Measurements from ENCODE around the gene PLA2G4D.

PLA2G4D gene

DNA sequence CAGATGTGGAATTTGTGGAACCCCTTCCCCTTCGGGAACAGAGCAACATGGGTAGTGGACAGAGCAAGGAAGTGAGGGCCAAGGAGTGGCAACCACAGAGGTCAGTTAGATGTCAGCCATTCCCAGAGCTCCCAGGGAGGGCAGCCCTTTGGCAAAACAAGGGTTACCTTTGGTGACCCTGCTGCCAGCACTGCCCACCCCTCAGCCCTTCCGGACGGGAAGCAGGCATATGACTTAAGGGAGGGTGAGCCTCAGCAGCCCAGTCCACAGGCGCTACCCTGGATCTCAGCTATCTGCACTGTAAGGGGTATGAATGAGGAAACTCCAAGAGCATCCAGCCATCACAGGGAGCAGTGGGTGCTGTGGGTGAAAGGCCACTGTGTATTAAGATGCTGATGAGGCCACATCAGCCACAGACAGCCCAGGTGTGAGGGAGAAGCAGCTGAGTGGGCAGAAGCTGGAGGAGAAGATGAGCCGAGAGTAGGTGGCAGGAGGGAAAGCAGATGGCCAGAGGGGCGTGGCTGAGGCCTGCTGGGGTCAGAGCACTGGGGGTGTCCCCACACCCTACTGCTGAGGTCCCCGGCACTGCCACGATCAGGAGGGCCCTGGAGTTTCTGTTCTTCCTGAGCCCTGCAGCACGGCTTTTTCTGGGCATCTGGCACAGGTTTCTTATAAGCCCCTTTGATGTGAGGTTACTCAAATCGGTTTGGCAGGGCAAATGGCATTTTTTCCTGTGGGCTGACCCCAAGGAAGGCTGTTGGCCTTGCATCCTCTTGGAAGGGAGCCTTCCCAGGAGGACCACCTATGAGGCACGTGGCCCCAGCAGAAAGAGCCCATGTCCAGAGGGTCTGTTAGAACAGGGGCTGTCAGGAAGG, 6.2 kb downstream of the PLA2G4D start:
- no peak overlapping the region for H3K4me3 ChIP-seq (ENCODE audit: low read depth, low read length)
- no peaks in the 10 kb centered on the region for H3K27me3 ChIP-seq (ENCODE audit: control insufficient read depth, insufficient read depth, low read length)
- no peaks in the 10 kb centered on the region for H3K36me3 ChIP-seq (ENCODE audit: control insufficient read depth, insufficient read depth, low read length)
- H3K4me1 ChIP-seq (ENCODE audit: control insufficient read depth, insufficient read depth, low read length): no peaks in the 10 kb centered on the region
- H3K9me3 ChIP-seq (ENCODE audit: control insufficient read depth, insufficient read depth, low read length): no peaks in the 10 kb centered on the region
- no peak overlapping the region for H3K9ac ChIP-seq (ENCODE audit: low read depth, low read length)

DNA sequence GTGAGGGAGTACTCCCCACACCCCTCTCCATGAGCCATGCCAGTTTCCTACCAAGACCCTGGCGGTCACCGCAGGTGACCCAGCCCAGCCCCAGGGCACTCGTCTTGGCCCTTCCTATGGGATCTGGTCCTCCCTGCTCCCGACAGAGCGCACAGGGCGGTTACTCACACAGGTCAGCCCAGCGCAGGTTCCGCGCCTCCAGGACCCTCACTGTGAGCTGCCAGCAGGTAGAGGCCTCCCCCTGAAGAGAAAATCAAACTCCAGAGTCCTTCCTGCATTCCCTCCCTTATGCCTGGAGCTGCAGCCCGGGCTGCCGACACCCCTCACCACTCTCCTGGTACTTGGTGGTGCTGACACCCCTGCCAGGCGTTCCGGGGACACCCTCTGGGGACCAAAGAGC, 6.9 kb downstream of the PLA2G4D start:
- no peaks in the 10 kb centered on the region for H3K4me1 ChIP-seq (ENCODE audit: control insufficient read depth, insufficient read depth, low read length)
- H3K36me3 ChIP-seq (ENCODE audit: control insufficient read depth, insufficient read depth, low read length): no peaks in the 10 kb centered on the region
- H3K9ac ChIP-seq (ENCODE audit: low read depth, low read length): no peak overlapping the region
- no peaks in the 10 kb centered on the region for H3K27me3 ChIP-seq (ENCODE audit: control insufficient read depth, insufficient read depth, low read length)
- no peak overlapping the region for H3K4me3 ChIP-seq (ENCODE audit: low read depth, low read length)
- no peaks in the 10 kb centered on the region for H3K9me3 ChIP-seq (ENCODE audit: control insufficient read depth, insufficient read depth, low read length)

DNA sequence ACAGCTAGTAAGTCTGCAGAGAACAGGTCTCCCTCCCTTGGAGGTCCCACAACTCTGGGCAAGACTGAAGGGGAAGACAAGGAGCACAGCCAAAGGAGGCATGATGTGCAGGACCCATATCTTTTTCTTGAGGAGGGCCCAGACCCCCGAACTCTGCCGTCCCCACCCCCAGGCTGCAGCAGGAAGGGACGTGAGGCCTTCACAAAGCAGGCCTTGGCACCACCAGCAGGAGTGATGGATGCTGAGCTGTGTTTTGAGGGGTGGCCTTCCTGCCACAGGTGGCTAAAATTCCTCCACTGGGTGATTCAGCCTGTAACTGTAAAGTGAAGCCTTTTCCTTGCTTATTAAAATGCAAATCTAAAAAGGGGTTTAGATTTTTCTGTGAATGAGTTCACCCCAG, 8.6 kb downstream of the PLA2G4D start:
- Histone ChIP-seq H3K9me3 (ENCODE audit: control insufficient read depth, insufficient read depth, low read length) (no peaks in the 10 kb centered on the region), H3K4me3 (ENCODE audit: low read depth, low read length) (no peak overlapping the region), H3K9ac (ENCODE audit: low read depth, low read length) (no peak overlapping the region), H3K27me3 (ENCODE audit: control insufficient read depth, insufficient read depth, low read length) (no peaks in the 10 kb centered on the region), H3K36me3 (ENCODE audit: control insufficient read depth, insufficient read depth, low read length) (no peaks in the 10 kb centered on the region), H3K4me1 (ENCODE audit: control insufficient read depth, insufficient read depth, low read length) (no peaks in the 10 kb centered on the region)

GRCh38 chr15:42085236-42085605, 9.1 kb downstream of the PLA2G4D start:
- Histone ChIP-seq H3K9ac (ENCODE audit: low read depth, low read length) (no peak overlapping the region), H3K27me3 (ENCODE audit: control insufficient read depth, insufficient read depth, low read length) (no peaks in the 10 kb centered on the region), H3K4me1 (ENCODE audit: control insufficient read depth, insufficient read depth, low read length) (no peaks in the 10 kb centered on the region), H3K36me3 (ENCODE audit: control insufficient read depth, insufficient read depth, low read length) (no peaks in the 10 kb centered on the region), H3K4me3 (ENCODE audit: low read depth, low read length) (no peak overlapping the region), H3K9me3 (ENCODE audit: control insufficient read depth, insufficient read depth, low read length) (no peaks in the 10 kb centered on the region)

DNA sequence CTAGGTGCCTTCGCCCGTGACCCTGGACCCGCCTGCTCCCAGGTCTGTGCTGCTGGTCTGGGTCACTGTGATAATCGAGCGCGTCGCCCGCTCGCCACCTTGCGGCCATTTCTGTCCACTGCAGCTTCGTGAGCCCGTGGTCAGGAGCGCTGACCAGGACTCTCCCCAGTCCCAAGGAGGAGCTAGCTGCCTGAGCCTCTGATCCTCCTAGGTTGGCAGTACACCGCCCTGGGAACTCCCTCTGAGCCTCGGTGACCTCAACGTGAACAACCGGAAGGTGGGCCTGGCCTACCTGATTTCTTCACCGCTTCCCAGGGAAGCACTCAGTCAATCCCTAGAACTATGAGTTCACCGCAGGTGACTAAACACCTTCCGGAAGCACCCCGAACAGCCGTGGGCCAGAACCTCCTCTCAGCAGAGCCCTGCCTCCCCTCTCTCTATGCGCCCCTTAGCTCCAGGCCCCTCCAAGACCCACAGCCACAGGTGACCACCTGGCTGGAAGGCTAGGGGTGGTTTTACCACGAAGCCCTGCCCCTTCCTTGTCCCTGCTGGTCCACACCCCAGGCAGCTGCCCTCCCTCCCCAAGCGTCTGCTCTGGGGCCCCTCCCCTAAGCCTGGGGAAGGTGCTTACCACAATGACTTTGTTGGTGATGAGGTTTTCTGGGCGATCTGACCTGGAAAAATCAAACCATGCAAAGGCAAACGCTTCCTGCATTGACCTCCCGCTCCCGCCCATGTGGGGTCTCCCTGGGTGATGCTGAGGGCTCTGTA, 9.7 kb downstream of the PLA2G4D start:
- Histone ChIP-seq H3K4me3 (ENCODE audit: low read depth, low read length) (no peak overlapping the region), H3K36me3 (ENCODE audit: control insufficient read depth, insufficient read depth, low read length) (no peaks in the 10 kb centered on the region), H3K9ac (ENCODE audit: low read depth, low read length) (no peak overlapping the region), H3K27me3 (ENCODE audit: control insufficient read depth, insufficient read depth, low read length) (no peaks in the 10 kb centered on the region), H3K9me3 (ENCODE audit: control insufficient read depth, insufficient read depth, low read length) (no peaks in the 10 kb centered on the region), H3K4me1 (ENCODE audit: control insufficient read depth, insufficient read depth, low read length) (no peaks in the 10 kb centered on the region)

DNA sequence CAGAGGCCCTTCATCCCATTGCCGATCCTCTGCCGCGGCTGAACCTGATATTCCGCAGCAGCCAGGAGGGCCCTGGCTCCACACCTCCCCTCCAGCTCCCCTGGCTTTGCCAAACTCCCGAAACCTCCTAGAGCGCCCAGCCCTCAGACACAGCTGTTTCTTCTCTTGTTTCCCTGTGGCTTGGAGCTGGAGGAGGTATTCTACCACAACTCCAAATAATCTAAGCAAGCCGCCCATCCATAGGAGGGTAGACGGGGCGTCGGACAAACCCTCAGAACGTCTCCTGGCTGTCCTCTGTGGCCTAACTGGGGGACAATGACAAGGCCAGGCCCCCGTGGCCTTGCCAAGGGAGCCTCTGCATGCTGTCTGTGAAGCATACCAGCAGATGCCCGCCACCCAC, 10.4 kb downstream of the PLA2G4D start:
- Histone ChIP-seq H3K4me3 (ENCODE audit: low read depth, low read length) (no peak overlapping the region), H3K36me3 (ENCODE audit: control insufficient read depth, insufficient read depth, low read length) (no peaks in the 10 kb centered on the region), H3K4me1 (ENCODE audit: control insufficient read depth, insufficient read depth, low read length) (no peaks in the 10 kb centered on the region), H3K9ac (ENCODE audit: low read depth, low read length) (no peak overlapping the region), H3K9me3 (ENCODE audit: control insufficient read depth, insufficient read depth, low read length) (no peaks in the 10 kb centered on the region), H3K27me3 (ENCODE audit: control insufficient read depth, insufficient read depth, low read length) (no peaks in the 10 kb centered on the region)

GRCh38 chr15:42083605-42083908, 10.8 kb downstream of the PLA2G4D start:
- Histone ChIP-seq H3K36me3 (ENCODE audit: control insufficient read depth, insufficient read depth, low read length) (no peaks in the 10 kb centered on the region), H3K9me3 (ENCODE audit: control insufficient read depth, insufficient read depth, low read length) (no peaks in the 10 kb centered on the region), H3K9ac (ENCODE audit: low read depth, low read length) (no peak overlapping the region), H3K27me3 (ENCODE audit: control insufficient read depth, insufficient read depth, low read length) (no peaks in the 10 kb centered on the region), H3K4me1 (ENCODE audit: control insufficient read depth, insufficient read depth, low read length) (no peaks in the 10 kb centered on the region), H3K4me3 (ENCODE audit: low read depth, low read length) (no peak overlapping the region)

- no peaks in the 10 kb centered on the region for H3K27me3 ChIP-seq (ENCODE audit: control insufficient read depth, insufficient read depth, low read length)
- H3K9me3 ChIP-seq (ENCODE audit: control insufficient read depth, insufficient read depth, low read length): no peaks in the 10 kb centered on the region
- no peaks in the 10 kb centered on the region for H3K4me1 ChIP-seq (ENCODE audit: control insufficient read depth, insufficient read depth, low read length)
- no peaks in the 10 kb centered on the region for H3K36me3 ChIP-seq (ENCODE audit: control insufficient read depth, insufficient read depth, low read length)
- no peak overlapping the region for H3K4me3 ChIP-seq (ENCODE audit: low read depth, low read length)
- H3K9ac ChIP-seq (ENCODE audit: low read depth, low read length): no peak overlapping the region
Measured at GRCh38 chr15:42082823-42083604, 11.3 kb downstream of the PLA2G4D start.

GRCh38 chr15:42082141-42082540, 12.2 kb downstream of the PLA2G4D start:
- Histone ChIP-seq H3K9ac (ENCODE audit: low read depth, low read length) (no peak overlapping the region), H3K4me3 (ENCODE audit: low read depth, low read length) (no peak overlapping the region), H3K4me1 (ENCODE audit: control insufficient read depth, insufficient read depth, low read length) (no peaks in the 10 kb centered on the region), H3K36me3 (ENCODE audit: control insufficient read depth, insufficient read depth, low read length) (no peaks in the 10 kb centered on the region), H3K27me3 (ENCODE audit: control insufficient read depth, insufficient read depth, low read length) (no peaks in the 10 kb centered on the region), H3K9me3 (ENCODE audit: control insufficient read depth, insufficient read depth, low read length) (no peaks in the 10 kb centered on the region)

DNA sequence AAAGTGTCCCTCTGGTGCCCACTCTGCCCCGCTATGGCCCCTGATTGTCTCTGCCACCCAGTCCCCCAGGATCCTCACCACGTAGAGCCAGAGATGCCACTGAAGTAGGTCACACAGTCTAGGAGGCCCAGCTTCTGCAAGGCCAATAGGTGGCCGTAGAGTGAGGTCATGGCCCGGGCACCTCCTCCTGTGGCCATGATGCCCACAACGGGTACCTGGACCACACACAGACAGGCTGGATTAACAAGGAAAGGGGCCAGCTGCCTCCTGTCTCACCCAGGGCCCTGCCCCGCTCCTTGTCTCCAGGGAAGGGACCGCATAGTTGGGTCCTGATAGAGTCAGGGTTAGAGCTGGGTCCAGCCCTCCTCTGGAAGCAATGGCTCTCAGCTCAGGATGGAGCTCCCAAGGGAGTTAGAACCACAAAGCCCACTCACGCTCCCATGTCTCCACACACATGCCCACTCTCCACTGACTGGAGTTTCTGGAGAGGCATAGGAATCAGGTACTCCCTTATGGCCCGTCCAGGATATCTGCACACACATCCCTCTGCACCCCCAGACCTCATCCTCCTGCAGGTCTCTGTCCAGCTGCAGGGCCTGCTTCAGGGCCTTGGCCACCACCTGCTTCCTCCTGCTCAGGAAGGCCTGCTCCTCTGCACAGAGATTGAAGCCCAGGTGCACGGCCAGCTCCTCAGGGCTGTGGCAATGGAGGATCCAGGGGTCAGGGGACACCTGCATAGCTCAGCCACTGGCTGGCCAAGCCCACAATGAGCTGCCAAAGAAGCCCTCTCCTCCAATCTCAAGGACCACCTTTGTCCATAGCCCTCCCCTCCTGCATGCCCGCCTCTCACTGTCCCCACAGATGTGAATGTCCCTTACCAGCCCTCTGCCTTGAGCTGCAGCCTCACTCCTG, 13.2 kb downstream of the PLA2G4D start:
- H3K4me1 ChIP-seq (ENCODE audit: control insufficient read depth, insufficient read depth, low read length): no peaks in the 10 kb centered on the region
- H3K4me3 ChIP-seq (ENCODE audit: low read depth, low read length): no peak overlapping the region
- H3K9ac ChIP-seq (ENCODE audit: low read depth, low read length): no peak overlapping the region
- no peaks in the 10 kb centered on the region for H3K27me3 ChIP-seq (ENCODE audit: control insufficient read depth, insufficient read depth, low read length)
- H3K9me3 ChIP-seq (ENCODE audit: control insufficient read depth, insufficient read depth, low read length): no peaks in the 10 kb centered on the region
- no peaks in the 10 kb centered on the region for H3K36me3 ChIP-seq (ENCODE audit: control insufficient read depth, insufficient read depth, low read length)
